CD14-positive monocyte (primary cell): ENCODE measurements around the gene INPP5J. TPM values are rescaled to one million over a fixed set of nuclear protein-coding genes. Genes with fewer than 3 reads are reported as not detected.

Experiments used
- DNase-seq, 3 donors: peaks; one replicate each; pipeline ENCODE4 v3.0.0-alpha.2; 2011 to 2022
- H2AFZ ChIP-seq: 2 replicates; pipeline ENCODE4 v1.6.0; 2012; ENCODE audit warnings: mild to moderate bottlenecking, low read depth, low read length, inconsistent platforms; ENCODE audit not compliant: insufficient read depth, poor library complexity, severe bottlenecking
- H3K27ac ChIP-seq, 2 donors: 1 replicate in 1 of 2; 2 replicates in 1 of 2; pipeline ENCODE4 v1.5.1; 2012 to 2013; ENCODE audit warnings: low read length in 2 of 2, control low read depth in 1 of 2, inconsistent platforms in 1 of 2, low read depth in 1 of 2, mild to moderate bottlenecking in 1 of 2
- H3K27me3 ChIP-seq, 2 donors: one replicate each; pipeline versions ENCODE4 v1.6.0 to v1.6.1; 2011 to 2013; ENCODE audit warnings: low read length in 2 of 2; ENCODE audit not compliant: control insufficient read depth in 2 of 2, insufficient read depth in 2 of 2
- H3K36me3 ChIP-seq, 2 donors: replicated peaks in 1 of 2; 1 replicate in 1 of 2; 2 replicates in 1 of 2; pipeline versions ENCODE4 v1.5.1 to v1.6.1; 2012 to 2013; ENCODE audit warnings: low read length in 2 of 2, control low read depth in 1 of 2, inconsistent platforms in 1 of 2, mild to moderate bottlenecking in 1 of 2; ENCODE audit not compliant: insufficient read depth in 2 of 2, control insufficient read depth in 1 of 2
- H3K4me1 ChIP-seq, 2 donors: 1 replicate in 1 of 2; 2 replicates in 1 of 2; pipeline versions ENCODE4 v1.5.1 to v1.6.1; 2012 to 2013; ENCODE audit warnings: low read length in 2 of 2, control low read depth in 1 of 2, inconsistent platforms in 1 of 2, mild to moderate bottlenecking in 1 of 2, moderate library complexity in 1 of 2; ENCODE audit not compliant: insufficient read depth in 2 of 2, control insufficient read depth in 1 of 2
- H3K4me2 ChIP-seq: replicated peaks from 2 replicates; pipeline ENCODE3; 2012; ENCODE audit warnings: low read length, moderate library complexity, mild to moderate bottlenecking; ENCODE audit not compliant: poor library complexity, severe bottlenecking; ENCODE audit errors: extremely low read depth
- H3K4me3 ChIP-seq, 3 experiments: fragments of 200-600 bp in 1 of 3; sonication (generic) in 1 of 3; replicated peaks in 1 of 3; 1 replicate in 2 of 3; 2 replicates in 1 of 3; pipeline ENCODE4 v1.5.1; 2011 to 2013; ENCODE audit warnings: low read length in 3 of 3, mild to moderate bottlenecking in 3 of 3, control low read depth in 2 of 3, low read depth in 2 of 3, inconsistent platforms in 1 of 3, moderate library complexity in 1 of 3
- H3K79me2 ChIP-seq: 2 replicates; pipeline ENCODE4 v1.6.0; 2012; ENCODE audit warnings: mild to moderate bottlenecking, control low read depth, inconsistent platforms, low read length, moderate library complexity; ENCODE audit not compliant: insufficient read depth
- H3K9ac ChIP-seq: 2 replicates; pipeline ENCODE4 v1.6.0; 2017; ENCODE audit warnings: low read length, mild to moderate bottlenecking; ENCODE audit not compliant: insufficient read depth, poor library complexity, severe bottlenecking
- H3K9me3 ChIP-seq, 2 donors: replicated peaks in 1 of 2; 1 replicate in 1 of 2; 2 replicates in 1 of 2; pipeline versions ENCODE4 v1.5.1 to v1.6.1; 2012 to 2013; ENCODE audit warnings: low read length in 2 of 2, control low read depth in 1 of 2; ENCODE audit not compliant: control insufficient read depth in 1 of 2, insufficient read depth in 1 of 2
- H4K20me1 ChIP-seq: 2 replicates; pipeline ENCODE4 v1.6.0; 2012; ENCODE audit warnings: mild to moderate bottlenecking, low read length, control low read depth, moderate library complexity; ENCODE audit not compliant: insufficient read depth
- H3K27ac Mint-ChIP-seq, 7 donors: one replicate each; pipeline ENCODE4 v1.8.0; 2020; ENCODE audit warnings: mild to moderate bottlenecking in 7 of 7, mixed read lengths in 7 of 7, moderate library complexity in 6 of 7, inconsistent platforms in 2 of 7
- H3K27me3 Mint-ChIP-seq, 3 donors: one replicate each; pipeline ENCODE4 v1.8.0; 2021 to 2022; ENCODE audit warnings: low read depth in 3 of 3, mild to moderate bottlenecking in 3 of 3, mixed read lengths in 3 of 3, moderate library complexity in 3 of 3, inconsistent platforms in 1 of 3
- H3K36me3 Mint-ChIP-seq, 2 donors: one replicate each; pipeline ENCODE4 v1.8.0; 2020; ENCODE audit warnings: mixed read lengths in 2 of 2, inconsistent platforms in 1 of 2, mild to moderate bottlenecking in 1 of 2
- H3K4me1 Mint-ChIP-seq: one replicate; pipeline ENCODE4 v1.8.0; 2020; ENCODE audit warnings: mild to moderate bottlenecking, mixed read lengths
- H3K4me3 Mint-ChIP-seq, 2 donors: one replicate each; pipeline ENCODE4 v1.8.0; 2020; ENCODE audit warnings: mild to moderate bottlenecking in 2 of 2, mixed read lengths in 2 of 2, moderate library complexity in 1 of 2
- H3K9me3 Mint-ChIP-seq, 7 donors: one replicate each; pipeline ENCODE4 v1.8.0; 2020 to 2022; ENCODE audit warnings: mixed read lengths in 7 of 7, mild to moderate bottlenecking in 6 of 7, moderate library complexity in 6 of 7, inconsistent platforms in 2 of 7
- CTCF ChIP-seq: fragments of 200-600 bp; IDR thresholded peaks from one replicate; pipeline ENCODE4 v1.8.0; 2022; ENCODE audit warnings: antibody characterized with exemption, mild to moderate bottlenecking
- WGBS: methylation state at CpG from one replicate; pipeline ENCODE4 v1.1.5; 2013; ENCODE audit warnings: missing lambda C conversion rate; ENCODE audit not compliant: insufficient coverage; 5-methylcytosine and 5-hydroxymethylcytosine counted together
- intact Hi-C, 2 donors: fragments of 100-400 bp; cut with micrococcal nuclease; formaldehyde crosslinking; loops; one replicate each; pipeline versions ENCODE4 v1.15.0 to v1.15.1; 2023
- polyA plus RNA-seq, 3 donors: library from polyadenylated mRNA; depleted of rRNA in 1 of 3; unstranded in 2 of 3; stranded (reverse) in 1 of 3; fragments of 300-500 nt in 2 of 3; fragments of >200 nt in 1 of 3; fragmentation: Illumina TruSeq in 2 of 3; gene quantifications; 1 replicate in 2 of 3; 2 replicates in 1 of 3; pipeline ENCODE4 v1.2.3, GENCODE V29; 2012 to 2021

Gene INPP5J
- polyA plus RNA-seq, 3 donors, result 0.03 TPM; not detected in 2

- no peaks in the 10 kb centered on the region for H3K4me1 Mint-ChIP-seq
- peaks cover 48 to 66% of the 10 kb centered on the region in 2 donors for H3K36me3 Mint-ChIP-seq
- no peak overlapping the region for H3K27ac ChIP-seq
- no peaks in the 10 kb centered on the region for H3K4me1 ChIP-seq
- H3K4me3 ChIP-seq, result no peak overlapping the region
- no peak overlapping the region for H3K4me3 Mint-ChIP-seq
- H4K20me1 ChIP-seq, result no peaks in the 10 kb centered on the region
- H3K9me3 Mint-ChIP-seq, result peaks cover 0 to 1% (median 0%) of the 10 kb centered on the region in 7 donors
- no peak overlapping the region for H3K9ac ChIP-seq
- DNase-seq, result no peak
- no peak overlapping the region for H2AFZ ChIP-seq
- H3K27ac Mint-ChIP-seq, result peak overlapping the region in 1 of 7 donors; percentile 83
- 98% methylated on average over 4 of the region's 6 CpGs for WGBS
- no peaks in the 10 kb centered on the region for H3K9me3 ChIP-seq
- peaks cover 0 to 3% (median 1%) of the 10 kb centered on the region in 3 donors for H3K27me3 Mint-ChIP-seq
- intact Hi-C loops, result no loop called here
- peaks cover 30 to 39% of the 10 kb centered on the region in 2 donors for H3K36me3 ChIP-seq
- no peak for TF ChIP-seq CTCF
- no peaks in the 10 kb centered on the region for H3K79me2 ChIP-seq
- H3K4me2 ChIP-seq, result no peak overlapping the region
- no peaks in the 10 kb centered on the region for H3K27me3 ChIP-seq
Measured at GRCh38 chr22:31099386-31099785, 23.4 kb upstream of the INPP5J start.

GRCh38 chr22:31099841-31100761 is 22.7 kb upstream of the INPP5J start:
- WGBS, result 97% methylated on average over 17 of the region's 34 CpGs
- Histone ChIP-seq H3K9me3 (no peaks in the 10 kb centered on the region), H3K9ac (no peak overlapping the region), H3K36me3 (peaks cover 27 to 31% of the 10 kb centered on the region in 2 donors), H3K27ac (no peak overlapping the region), H3K4me3 (no peak overlapping the region), H3K27me3 (no peaks in the 10 kb centered on the region), H3K4me2 (no peak overlapping the region), H3K79me2 (no peaks in the 10 kb centered on the region), H2AFZ (no peak overlapping the region), H3K4me1 (no peaks in the 10 kb centered on the region), H4K20me1 (no peaks in the 10 kb centered on the region)
- Mint-ChIP-seq H3K27ac (peak overlapping the region in 1 of 7 donors; percentile 83), H3K4me3 (no peak overlapping the region), H3K36me3 (peaks cover 44 to 60% of the 10 kb centered on the region in 2 donors), H3K4me1 (no peaks in the 10 kb centered on the region), H3K9me3 (peaks cover 0 to 1% (median 0%) of the 10 kb centered on the region in 7 donors), H3K27me3 (peaks cover 0 to 3% (median 1%) of the 10 kb centered on the region in 3 donors)
- intact Hi-C loops, result loop anchor here in 1 of 2 donors (10.0 kb wide), 2 partner anchors 135 to 175 kb away; no protein-coding TSS in a partner anchor
- no peak for DNase-seq
- TF ChIP-seq CTCF, result no peak
